ENCODE results near the gene SH2D7.

Gene SH2D7

DNA sequence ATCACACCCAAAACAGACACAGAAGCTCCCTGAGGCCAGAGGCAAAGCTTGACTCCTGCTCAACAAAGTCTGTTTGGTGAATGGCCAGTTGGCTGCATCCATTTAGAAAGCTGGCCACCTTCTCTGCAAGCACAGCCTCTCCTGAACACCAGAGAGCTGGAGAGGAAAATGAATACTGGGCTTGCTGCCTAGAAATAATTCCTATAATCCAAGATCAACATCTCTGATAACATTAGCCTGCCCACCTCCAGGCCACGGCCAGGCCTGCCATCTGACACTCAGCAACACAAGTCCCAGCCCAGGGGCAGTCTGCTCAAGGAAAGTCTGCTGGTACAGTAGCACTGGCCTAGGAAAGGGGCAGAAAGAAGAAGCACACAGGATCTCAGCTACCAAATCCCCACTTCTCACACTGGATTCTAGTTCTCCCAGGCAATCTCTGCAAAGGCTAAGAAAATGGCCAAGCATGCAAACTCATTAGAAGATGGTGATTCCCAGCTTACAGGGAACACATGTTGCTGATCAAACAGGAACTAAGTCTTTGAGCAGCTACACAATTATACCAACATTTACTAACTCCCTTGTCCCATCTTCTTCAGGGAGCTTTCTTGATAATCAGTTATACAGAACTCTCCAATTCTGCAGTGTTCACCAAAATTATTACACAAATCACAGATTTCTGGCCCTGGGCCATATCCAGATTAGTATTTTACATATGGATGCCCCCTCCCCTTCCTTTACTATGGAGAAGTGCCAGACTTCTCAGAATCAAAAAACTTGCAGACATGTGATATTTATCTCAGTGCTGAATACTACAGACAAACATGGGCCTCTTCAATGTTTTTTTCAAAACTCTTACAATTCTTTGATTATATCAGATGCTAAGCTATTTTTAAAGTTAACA lies 24.8 kb upstream of the SH2D7 start:
- DNase-seq (ENCODE audit: low spot score), result no peak
- TF ChIP-seq, protein P1, sequence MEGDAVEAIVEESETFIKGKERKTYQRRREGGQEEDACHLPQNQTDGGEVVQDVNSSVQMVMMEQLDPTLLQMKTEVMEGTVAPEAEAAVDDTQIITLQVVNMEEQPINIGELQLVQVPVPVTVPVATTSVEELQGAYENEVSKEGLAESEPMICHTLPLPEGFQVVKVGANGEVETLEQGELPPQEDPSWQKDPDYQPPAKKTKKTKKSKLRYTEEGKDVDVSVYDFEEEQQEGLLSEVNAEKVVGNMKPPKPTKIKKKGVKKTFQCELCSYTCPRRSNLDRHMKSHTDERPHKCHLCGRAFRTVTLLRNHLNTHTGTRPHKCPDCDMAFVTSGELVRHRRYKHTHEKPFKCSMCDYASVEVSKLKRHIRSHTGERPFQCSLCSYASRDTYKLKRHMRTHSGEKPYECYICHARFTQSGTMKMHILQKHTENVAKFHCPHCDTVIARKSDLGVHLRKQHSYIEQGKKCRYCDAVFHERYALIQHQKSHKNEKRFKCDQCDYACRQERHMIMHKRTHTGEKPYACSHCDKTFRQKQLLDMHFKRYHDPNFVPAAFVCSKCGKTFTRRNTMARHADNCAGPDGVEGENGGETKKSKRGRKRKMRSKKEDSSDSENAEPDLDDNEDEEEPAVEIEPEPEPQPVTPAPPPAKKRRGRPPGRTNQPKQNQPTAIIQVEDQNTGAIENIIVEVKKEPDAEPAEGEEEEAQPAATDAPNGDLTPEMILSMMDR (IDR thresholded peaks at IDR 0.05; ENCODE audit: extremely low read depth, missing control alignments), result no peak

- TF ChIP-seq, protein P1 (IDR thresholded peaks at IDR 0.05; ENCODE audit: extremely low read depth, missing control alignments), result peak; percentile 10
- DNase-seq (ENCODE audit: low spot score), result no peak
These were observed 23.3 kb upstream of the SH2D7 start for GRCh38 chr15:78069052-78069414.

- no peak for DNase-seq (ENCODE audit: low spot score)
- TF ChIP-seq, protein P1 (IDR thresholded peaks at IDR 0.05; ENCODE audit: extremely low read depth, missing control alignments), result no peak
These were observed 22.8 kb upstream of the SH2D7 start for GRCh38 chr15:78069462-78070029.

GRCh38 chr15:78070049-78070700 lies 22.2 kb upstream of the SH2D7 start:
- DNase-seq (ENCODE audit: low spot score), result no peak

GRCh38 chr15:78071383-78071782 lies 21.0 kb upstream of the SH2D7 start:
- TF ChIP-seq, protein P1 (IDR thresholded peaks at IDR 0.05; ENCODE audit: extremely low read depth, missing control alignments), result no peak
- no peak for DNase-seq (ENCODE audit: low spot score)

More at GRCh38 chr15:78070049-78070700, 22.2 kb upstream of the SH2D7 start:
- TF ChIP-seq, protein P1 (IDR thresholded peaks at IDR 0.05; ENCODE audit: extremely low read depth, missing control alignments), result no peak

GRCh38 chr15:78072080-78072892 lies 20.1 kb upstream of the SH2D7 start:
- DNase-seq (ENCODE audit: low spot score), result no peak
- TF ChIP-seq, protein P1 (IDR thresholded peaks at IDR 0.05; ENCODE audit: extremely low read depth, missing control alignments), result no peak

Data from GM20000 (cell line).